Motor neuron (in vitro differentiated cells): ENCODE data around the gene ADCY7. TPM values are rescaled to one million over a fixed set of nuclear protein-coding genes. Genes with fewer than 3 reads are reported as not detected.
A peak's percentile ranks its signal among the peaks of the same experiment; 100 is the strongest.

Experiments
- ATAC-seq, 8 experiments: fragments of 200-7000 bp; cut with Tn5 transposase; replicated peaks in 6 of 8; 2 replicates each; pipeline ENCODE4 v1.8.0; 2021; ENCODE audit warnings: mild to moderate bottlenecking in 8 of 8, moderate library complexity in 8 of 8
- H3K27ac ChIP-seq, 2 donors: fragments of 250-450 bp; sonication (Bioruptor Pico); 2 replicates each; pipeline ENCODE4 v1.9.0; 2021; ENCODE audit warnings: antibody characterized with exemption in 2 of 2, mild to moderate bottlenecking in 2 of 2, moderate library complexity in 1 of 2
- H3K4me1 ChIP-seq, 2 donors: fragments of 250-450 bp; sonication (Bioruptor Pico); replicated peaks in 1 of 2; 2 replicates each; pipeline ENCODE4 v1.6.1; 2021; ENCODE audit warnings: antibody characterized with exemption in 2 of 2, mild to moderate bottlenecking in 2 of 2, moderate library complexity in 1 of 2
- H3K4me3 ChIP-seq, 5 donors: fragments of 250-450 bp; sonication (Bioruptor Pico); 2 replicates each; pipeline ENCODE4 v1.9.0; 2021; ENCODE audit warnings: antibody characterized with exemption in 5 of 5, mild to moderate bottlenecking in 5 of 5, moderate library complexity in 4 of 5
- WGBS, 10 experiments: fragments of 450-650 bp; shearing (Covaris generic); methylation state at CpG; one replicate each; pipeline ENCODE4 v1.0.0; 2022; 5-methylcytosine and 5-hydroxymethylcytosine counted together
- in situ Hi-C, 9 experiments: fragments of 400-800 bp; cut with MboI; loops; one replicate each; pipeline ENCODE4 v1.15.0; 2021; ENCODE audit warnings: low sequenced_read_pairs in 9 of 9, low pct_unique_long_range_greater_than_20kb in 2 of 9; ENCODE audit not compliant: unreplicated experiment in 9 of 9
- total RNA-seq, 8 experiments: library from RNA; unstranded; fragments of 300-600 nt; gene quantifications; 2 replicates each; pipeline versions ENCODE4 v1.2.3 to v1.2.4, GENCODE V29; 2022

The ADCY7 gene
- total RNA-seq, 8 experiments from 2014 or later = 4.1 to 17.9 (median 7.5) TPM

GRCh38 chr16:50265260-50265659, 1.1 kb upstream of the ADCY7 start:
- 60 to 83% (median 80%) methylated on average over 1 to 2 of the region's 2 CpGs; no CpG with 5 or more reads in 7 of the 10 experiments for WGBS, 10 experiments
- H3K27ac ChIP-seq = no peak overlapping the region
- peak in 2 of 8 experiments; percentile 5 to 62 for ATAC-seq
- no peak overlapping the region for H3K4me3 ChIP-seq
- in situ Hi-C loops = no loop called here
- peaks cover 15 to 34% of the 10 kb centered on the region in 2 donors for H3K4me1 ChIP-seq

GRCh38 chr16:50265716-50266336, 525 bp upstream of the ADCY7 start:
- H3K4me3 ChIP-seq = no peak overlapping the region

GRCh38 chr16:50267151-50267631, 840 bp downstream of the ADCY7 start:
- in situ Hi-C loops = no loop called here
- no peak for ATAC-seq
- no peak overlapping the region for H3K4me3 ChIP-seq
- 36 to 93% (median 63%) methylated on average over 2 of the region's 8 CpGs; no CpG with 5 or more reads in 7 of the 10 experiments for whole genome bisulfite sequencing, 10 experiments
- H3K4me1 ChIP-seq = peaks cover 15 to 34% of the 10 kb centered on the region in 2 donors
- H3K27ac ChIP-seq = peak overlapping the region in 1 of 2 donors; percentile 78

More at GRCh38 chr16:50265716-50266336, 525 bp upstream of the ADCY7 start:
- Histone ChIP-seq H3K4me1 (peaks cover 15 to 34% of the 10 kb centered on the region in 2 donors), H3K27ac (peak overlapping the region in 1 of 2 donors; percentile 78)
- 75 to 100% (median 92%) methylated on average over 1 to 7 of the region's 10 CpGs; no CpG with 5 or more reads in 6 of the 10 experiments for WGBS, 10 experiments
- in situ Hi-C loops = no loop called here
- ATAC-seq = no peak

- in situ Hi-C loops = no loop called here
- H3K27ac ChIP-seq = no peak overlapping the region
- no peak for ATAC-seq
- 80 to 100% (median 95%) methylated on average over 1 to 3 of the region's 3 CpGs; no CpG with 5 or more reads in 6 of the 10 experiments for WGBS, 10 experiments
- H3K4me1 ChIP-seq = peaks cover 15 to 34% of the 10 kb centered on the region in 2 donors
- H3K4me3 ChIP-seq = no peak overlapping the region
Measured at GRCh38 chr16:50267651-50268050, 1.3 kb downstream of the ADCY7 start.

- Histone ChIP-seq H3K27ac (no peak overlapping the region), H3K4me3 (no peak overlapping the region), H3K4me1 (peaks cover 15 to 31% of the 10 kb centered on the region in 2 donors)
- in situ Hi-C loops = no loop called here
- no peak for ATAC-seq
- WGBS, 10 experiments = 50 to 100% (median 93%) methylated on average over 1 to 4 of the region's 5 CpGs; no CpG with 5 or more reads in 6 of the 10 experiments
Measured at GRCh38 chr16:50268352-50268751, 2.0 kb downstream of the ADCY7 start.

- H3K4me3 ChIP-seq = no peak overlapping the region
- peaks cover 15 to 25% of the 10 kb centered on the region in 2 donors for H3K4me1 ChIP-seq
- H3K27ac ChIP-seq = no peak overlapping the region
- 67 to 100% (median 94%) methylated on average over 1 to 5 of the region's 13 CpGs; no CpG with 5 or more reads in 1 of the 10 experiments for WGBS, 10 experiments
- ATAC-seq = no peak
- in situ Hi-C loops = no loop called here
Measured at GRCh38 chr16:50269061-50269705, 2.8 kb downstream of the ADCY7 start.

GRCh38 chr16:50269769-50270509, 3.6 kb downstream of the ADCY7 start:
- no peak for ATAC-seq
- no peak overlapping the region for H3K4me3 ChIP-seq
- in situ Hi-C loops = no loop called here
- WGBS, 10 experiments = 50 to 100% (median 92%) methylated on average over 1 to 6 of the region's 12 CpGs; no CpG with 5 or more reads in 3 of the 10 experiments
- H3K4me1 ChIP-seq = peaks cover 15 to 25% of the 10 kb centered on the region in 2 donors
- no peak overlapping the region for H3K27ac ChIP-seq

GRCh38 chr16:50270510-50271147, 4.3 kb downstream of the ADCY7 start:
- in situ Hi-C loops = no loop called here
- no peak for ATAC-seq
- 93 to 100% (median 100%) methylated on average over 1 to 3 of the region's 13 CpGs; no CpG with 5 or more reads in 6 of the 10 experiments for WGBS, 10 experiments

GRCh38 chr16:50271148-50272041, 5.0 kb downstream of the ADCY7 start:
- in situ Hi-C loops = no loop called here
- 40 to 100% (median 50%) methylated on average over 1 to 2 of the region's 15 CpGs; no CpG with 5 or more reads in 5 of the 10 experiments for WGBS, 10 experiments
- peaks cover 10 to 15% of the 10 kb centered on the region in 2 donors for H3K4me1 ChIP-seq
- ATAC-seq = peak in 1 of 8 experiments; percentile 31
- no peak overlapping the region for H3K4me3 ChIP-seq
- no peak overlapping the region for H3K27ac ChIP-seq

More at GRCh38 chr16:50270510-50271147, 4.3 kb downstream of the ADCY7 start:
- Histone ChIP-seq H3K4me3 (no peak overlapping the region), H3K4me1 (peaks cover 15 to 22% of the 10 kb centered on the region in 2 donors), H3K27ac (no peak overlapping the region)

- in situ Hi-C loops = no loop called here
- 100% methylated on average over 6 of the region's 7 CpGs; no CpG with 5 or more reads in 9 of the 10 experiments for whole genome bisulfite sequencing, 10 experiments
- Histone ChIP-seq H3K27ac (no peak overlapping the region), H3K4me3 (no peak overlapping the region), H3K4me1 (peaks cover 3 to 7% of the 10 kb centered on the region in 2 donors)
- ATAC-seq = peak in 1 of 8 experiments; percentile 36
Measured at GRCh38 chr16:50272111-50272571, 5.8 kb downstream of the ADCY7 start.

GRCh38 chr16:50272687-50273381, 6.5 kb downstream of the ADCY7 start:
- no peak for ATAC-seq
- H3K4me1 ChIP-seq = peaks cover 0 to under 1% of the 10 kb centered on the region in 2 donors
- H3K27ac ChIP-seq = no peak overlapping the region
- no peak overlapping the region for H3K4me3 ChIP-seq
- 67 to 100% (median 83%) methylated on average over 1 to 2 of the region's 5 CpGs; no CpG with 5 or more reads in 4 of the 10 experiments for WGBS, 10 experiments
- in situ Hi-C loops = no loop called here
